Bronchial epithelial cell (primary cell): ENCODE measurements around the gene COG6. TPM values are rescaled to one million over a fixed set of nuclear protein-coding genes. Genes with fewer than 3 reads are reported as not detected.

ENCODE experiments used
- DNase-seq: peaks from one replicate; pipeline ENCODE4 v3.0.0-alpha.2; 2010; ENCODE audit warnings: low read depth
- FAIRE-seq: peaks from 2 replicates; lab custom pipeline; 2011; peaks lifted over from hg19 to GRCh38; lab: Jason Lieb, UNC
- H3K27me3 ChIP-seq: 2 replicates; pipeline ENCODE4 v1.5.1; 2011; ENCODE audit warnings: low read length; ENCODE audit not compliant: control insufficient read depth, insufficient read depth
- H3K36me3 ChIP-seq: 2 replicates; pipeline ENCODE4 v1.5.1; 2011; ENCODE audit warnings: low read length; ENCODE audit not compliant: control insufficient read depth, insufficient read depth
- H3K4me3 ChIP-seq: 2 replicates; pipeline ENCODE4 v1.5.1; 2011; ENCODE audit warnings: mild to moderate bottlenecking, low read depth, low read length, control low read depth
- total RNA-seq: library from RNA; depleted of rRNA; stranded (reverse); fragments of >200 nt; gene quantifications from 2 replicates; pipeline ENCODE4 v1.2.1, GENCODE V29; 2014
- TF ChIP-seq, protein P1 (sequence below): IDR thresholded peaks from 2 replicates; pipeline ENCODE4 v1.5.1; 2011; ENCODE audit warnings: mild to moderate bottlenecking, moderate library complexity, low read length, control low read depth, inconsistent platforms; ENCODE audit not compliant: insufficient read depth, severe bottlenecking

Gene COG6
- total RNA-seq, 1 donor from 2014 or later = 24.0 TPM

DNA sequence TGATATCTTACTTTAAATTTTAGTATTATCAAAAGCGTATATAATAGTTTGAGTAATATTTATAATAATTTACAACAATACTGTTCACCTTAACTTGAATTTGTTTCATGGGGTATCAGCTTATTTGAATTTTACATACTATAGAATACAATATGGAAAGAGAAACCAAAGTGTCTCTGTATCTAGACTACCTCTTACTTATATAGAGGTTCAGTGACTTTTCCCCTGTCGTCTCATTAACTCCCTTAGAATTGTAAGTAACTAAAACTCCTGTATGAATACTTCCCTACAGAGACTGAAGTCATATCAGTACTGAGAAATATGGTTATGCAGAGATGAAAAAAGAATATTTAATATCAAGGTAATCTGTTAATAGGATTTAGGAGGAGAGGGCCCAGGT, 26.8 kb downstream of the COG6 start:
- FAIRE-seq = no peak
- Histone ChIP-seq H3K27me3 (no peaks in the 10 kb centered on the region), H3K4me3 (no peak overlapping the region), H3K36me3 (no peaks in the 10 kb centered on the region)
- no peak for DNase-seq
- TF ChIP-seq, protein P1, sequence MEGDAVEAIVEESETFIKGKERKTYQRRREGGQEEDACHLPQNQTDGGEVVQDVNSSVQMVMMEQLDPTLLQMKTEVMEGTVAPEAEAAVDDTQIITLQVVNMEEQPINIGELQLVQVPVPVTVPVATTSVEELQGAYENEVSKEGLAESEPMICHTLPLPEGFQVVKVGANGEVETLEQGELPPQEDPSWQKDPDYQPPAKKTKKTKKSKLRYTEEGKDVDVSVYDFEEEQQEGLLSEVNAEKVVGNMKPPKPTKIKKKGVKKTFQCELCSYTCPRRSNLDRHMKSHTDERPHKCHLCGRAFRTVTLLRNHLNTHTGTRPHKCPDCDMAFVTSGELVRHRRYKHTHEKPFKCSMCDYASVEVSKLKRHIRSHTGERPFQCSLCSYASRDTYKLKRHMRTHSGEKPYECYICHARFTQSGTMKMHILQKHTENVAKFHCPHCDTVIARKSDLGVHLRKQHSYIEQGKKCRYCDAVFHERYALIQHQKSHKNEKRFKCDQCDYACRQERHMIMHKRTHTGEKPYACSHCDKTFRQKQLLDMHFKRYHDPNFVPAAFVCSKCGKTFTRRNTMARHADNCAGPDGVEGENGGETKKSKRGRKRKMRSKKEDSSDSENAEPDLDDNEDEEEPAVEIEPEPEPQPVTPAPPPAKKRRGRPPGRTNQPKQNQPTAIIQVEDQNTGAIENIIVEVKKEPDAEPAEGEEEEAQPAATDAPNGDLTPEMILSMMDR = no peak

DNA sequence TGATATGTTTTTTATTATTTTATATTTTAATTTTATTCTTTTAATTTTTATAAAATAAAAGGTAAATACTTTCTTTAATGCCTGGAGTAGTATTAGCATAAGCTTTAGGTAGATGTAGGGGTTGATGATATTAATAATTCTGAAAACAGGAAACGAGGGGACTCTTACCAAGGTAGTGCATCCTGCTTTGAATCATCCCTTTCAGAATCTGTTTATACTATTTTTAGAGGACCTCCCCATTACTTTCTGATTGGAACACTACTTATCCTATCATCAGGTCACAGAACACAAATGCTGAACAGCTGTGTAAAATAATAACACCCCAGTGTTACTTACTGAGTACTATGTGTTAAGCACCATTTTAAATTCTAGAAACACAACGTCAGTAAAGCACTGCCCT, 27.3 kb downstream of the COG6 start:
- DNase-seq (no peak), FAIRE-seq (no peak)
- TF ChIP-seq, protein P1 = no peak
- H3K27me3 ChIP-seq = no peaks in the 10 kb centered on the region
- peaks cover 1% of the 10 kb centered on the region for H3K36me3 ChIP-seq
- H3K4me3 ChIP-seq = no peak overlapping the region

DNA sequence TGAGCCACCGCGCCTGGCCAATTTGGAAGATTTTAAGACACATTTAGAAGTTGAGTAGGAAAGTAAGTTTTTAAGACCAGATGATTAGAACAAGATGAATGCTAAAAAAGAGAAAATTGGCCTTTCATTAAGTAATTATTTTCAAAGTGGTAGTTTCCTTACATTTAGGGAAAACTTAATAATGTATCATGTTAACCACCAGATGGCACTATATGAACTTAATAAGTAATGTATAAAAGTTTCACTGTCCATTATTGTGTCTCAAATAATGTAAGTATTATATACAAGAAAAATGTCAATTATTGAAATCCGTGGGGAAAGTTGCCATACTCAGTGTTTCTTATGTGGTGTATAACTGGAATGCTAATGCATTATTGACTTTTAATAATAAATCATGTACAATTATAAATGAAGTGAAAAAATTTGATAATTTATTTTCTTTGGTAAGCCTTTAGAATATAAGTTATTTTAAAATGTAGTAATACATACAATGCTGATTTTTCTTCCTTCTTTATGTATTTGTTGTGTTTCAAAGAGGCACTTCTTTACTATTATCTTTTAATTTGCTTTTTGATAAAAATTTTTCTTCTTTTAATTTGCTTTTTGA, 29.2 kb downstream of the COG6 start:
- TF ChIP-seq, protein P1 = no peak
- no peak overlapping the region for H3K4me3 ChIP-seq
- H3K36me3 ChIP-seq = peaks cover 3% of the 10 kb centered on the region
- DNase-seq = peak; percentile 56
- H3K27me3 ChIP-seq = no peaks in the 10 kb centered on the region
- FAIRE-seq = no peak

DNA sequence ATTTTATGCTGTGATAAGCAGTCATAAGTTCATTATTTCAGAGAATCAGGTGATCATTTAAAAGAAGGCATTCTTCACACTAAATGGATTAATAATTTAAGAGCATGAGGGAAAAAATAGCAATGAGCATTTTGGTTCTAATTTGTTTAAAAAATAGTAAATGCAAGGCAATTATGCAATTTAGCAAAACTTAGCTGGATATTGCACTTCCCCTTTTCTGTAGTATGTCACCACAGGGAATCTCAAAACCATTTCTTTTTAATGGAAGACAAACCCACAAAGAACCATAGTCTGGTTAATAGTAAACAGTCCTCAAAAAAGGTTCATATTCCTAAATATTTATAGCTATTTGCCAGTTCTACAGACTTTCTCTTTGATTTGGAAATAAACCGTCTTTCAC, 30.2 kb downstream of the COG6 start:
- DNase-seq (no peak), FAIRE-seq (no peak)
- H3K4me3 ChIP-seq = no peak overlapping the region
- H3K27me3 ChIP-seq = no peaks in the 10 kb centered on the region
- H3K36me3 ChIP-seq = peaks cover 3% of the 10 kb centered on the region
- TF ChIP-seq, protein P1 = no peak

DNA sequence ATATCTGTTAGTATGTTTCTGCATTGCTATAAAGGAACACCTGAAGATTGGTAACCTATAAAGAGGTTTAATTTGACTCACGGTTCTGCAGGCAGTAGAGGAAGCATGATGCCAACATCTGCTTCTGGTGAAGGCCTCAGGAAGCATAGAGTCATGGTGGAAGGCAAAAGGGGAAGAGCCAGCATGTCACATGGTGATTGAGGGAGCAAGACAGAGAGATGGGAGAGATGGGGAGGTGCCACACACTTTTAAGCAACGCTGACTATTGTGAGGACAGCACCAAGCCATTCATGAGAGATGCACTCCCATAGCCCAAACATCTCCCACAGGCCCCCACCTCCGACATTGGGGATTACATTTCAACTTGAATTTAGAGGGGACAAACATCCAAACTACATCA, 32.8 kb downstream of the COG6 start:
- Histone ChIP-seq H3K4me3 (no peak overlapping the region), H3K36me3 (peaks cover 3% of the 10 kb centered on the region), H3K27me3 (no peaks in the 10 kb centered on the region)
- FAIRE-seq (no peak), DNase-seq (no peak)
- TF ChIP-seq, protein P1 = no peak
